GM23248 (cell line): ENCODE results near the gene NRP1. TPM values are rescaled to one million over a fixed set of nuclear protein-coding genes. Genes with fewer than 3 reads are reported as not detected.

Experiments
- DNase-seq: peaks from one replicate; pipeline ENCODE4 v3.0.0-alpha.2; 2015
- H2AFZ ChIP-seq: fragments of 200-600 bp; sonication (generic); 2 replicates; pipeline ENCODE4 v1.6.1; 2016; ENCODE audit warnings: antibody characterized with exemption
- H3F3A ChIP-seq: fragments of 200-600 bp; sonication (generic); 2 replicates; pipeline ENCODE4 v1.6.1; 2016; ENCODE audit warnings: mild to moderate bottlenecking, antibody characterized with exemption, mixed run types; ENCODE audit not compliant: insufficient read depth
- H3K27ac ChIP-seq: fragments of 200-600 bp; sonication (generic); 2 replicates; pipeline ENCODE4 v1.5.1; 2016; ENCODE audit warnings: mild to moderate bottlenecking
- H3K27me3 ChIP-seq: fragments of 200-600 bp; sonication (generic); replicated peaks from 2 replicates; pipeline ENCODE4 v1.6.1; 2016; ENCODE audit warnings: mild to moderate bottlenecking; ENCODE audit not compliant: insufficient read depth
- H3K36me3 ChIP-seq: fragments of 200-600 bp; sonication (generic); 2 replicates; pipeline ENCODE4 v1.6.1; 2016; ENCODE audit warnings: low read depth, mild to moderate bottlenecking
- H3K4me1 ChIP-seq: fragments of 200-600 bp; sonication (generic); 2 replicates; pipeline ENCODE4 v1.6.1; 2016; ENCODE audit warnings: mild to moderate bottlenecking; ENCODE audit not compliant: insufficient read depth
- H3K4me2 ChIP-seq: fragments of 200-600 bp; sonication (generic); one replicate; pipeline ENCODE4 v1.6.1; 2016; ENCODE audit warnings: mild to moderate bottlenecking; ENCODE audit not compliant: unreplicated experiment
- H3K4me3 ChIP-seq: fragments of 200-600 bp; sonication (generic); 2 replicates; pipeline ENCODE4 v1.5.1; 2016; ENCODE audit warnings: mild to moderate bottlenecking
- H3K79me2 ChIP-seq: fragments of 200-600 bp; sonication (generic); 2 replicates; pipeline ENCODE4 v1.6.1; 2016; ENCODE audit warnings: mild to moderate bottlenecking; ENCODE audit not compliant: insufficient read depth
- H3K9ac ChIP-seq: fragments of 200-600 bp; sonication (generic); 2 replicates; pipeline ENCODE4 v1.6.1; 2016; ENCODE audit warnings: mild to moderate bottlenecking
- H3K9me2 ChIP-seq: fragments of 200-600 bp; sonication (generic); 2 replicates; pipeline ENCODE4 v1.6.1; 2016; ENCODE audit warnings: mixed run types, mild to moderate bottlenecking, moderate library complexity; ENCODE audit not compliant: insufficient read depth
- H3K9me3 ChIP-seq: fragments of 200-600 bp; sonication (generic); one replicate; pipeline ENCODE4 v1.6.1; 2017; ENCODE audit warnings: low read depth
- H4K20me1 ChIP-seq: fragments of 200-600 bp; sonication (generic); 2 replicates; pipeline ENCODE4 v1.6.0; 2016; ENCODE audit not compliant: insufficient read depth
- EZH2 ChIP-seq: fragments of 200-600 bp; sonication (generic); IDR thresholded peaks from 2 replicates; pipeline ENCODE4 v1.6.1; 2018; ENCODE audit warnings: antibody characterized with exemption, mild to moderate bottlenecking; ENCODE audit not compliant: insufficient read depth, poor library complexity, severe bottlenecking
- EZH2phosphoT487 ChIP-seq: fragments of 200-600 bp; sonication (generic); IDR thresholded peaks from 2 replicates; pipeline ENCODE4 v1.6.1; 2018; ENCODE audit warnings: antibody characterized with exemption, moderate library complexity, mild to moderate bottlenecking, low read depth; ENCODE audit not compliant: insufficient read depth
- WGBS, 2 experiments: methylation state at CpG; one replicate each; pipeline ENCODE4 v1.1.6; 2015 to 2017; ENCODE audit warnings: low lambda C conversion rate in 2 of 2, low coverage in 1 of 2; ENCODE audit errors: missing lambda C conversion rate in 2 of 2; 5-methylcytosine and 5-hydroxymethylcytosine counted together
- in situ Hi-C: fragments of 300-500 bp; cut with MboI; formaldehyde crosslinking; loops from 2 replicates; pipeline ENCODE4 v1.15.0; 2020
- polyA plus RNA-seq: library from polyadenylated mRNA; unstranded; fragments of >200 nt; fragmentation: Nextera tagmentation; extraction: Ambion mirVana; gene quantifications from 2 replicates; pipeline ENCODE4 v1.2.1, GENCODE V29; 2016
- total RNA-seq: library from RNA; depleted of rRNA; stranded (reverse); fragments of >200 nt; shearing (Covaris generic); gene quantifications from 2 replicates; pipeline ENCODE4 v1.2.3, GENCODE V29; 2014

Gene NRP1
- total and polyA plus RNA-seq, 2 experiments from 2014 or later = 152 to 175 TPM

DNA sequence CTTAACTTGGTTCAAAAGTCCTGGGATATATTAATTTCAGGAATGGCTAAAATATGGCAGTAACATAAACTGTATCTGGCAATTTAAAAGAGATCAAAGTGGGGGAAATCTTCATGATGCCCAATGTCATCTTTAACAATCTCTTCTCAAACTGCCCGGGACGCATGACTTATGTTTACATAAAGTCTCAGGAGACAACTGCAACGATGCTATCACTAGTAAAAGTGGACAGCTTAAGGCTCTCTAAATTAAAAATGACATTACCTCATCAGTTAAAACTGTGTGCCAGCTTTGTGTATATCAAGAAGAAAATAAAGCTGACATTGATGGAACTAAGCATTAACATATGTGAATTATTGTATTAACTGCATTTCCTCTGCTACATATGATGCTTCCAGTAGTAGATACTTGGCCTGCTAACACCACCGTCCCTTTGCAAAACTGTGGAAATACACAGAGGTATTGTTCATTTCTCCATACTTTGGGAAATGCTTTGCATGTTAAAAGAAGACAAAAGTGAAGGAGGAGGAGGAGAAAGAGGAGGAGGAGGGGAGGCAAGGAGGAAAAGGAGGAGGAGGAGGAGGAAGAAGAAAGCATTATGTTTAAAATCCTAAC lies 62.4 kb downstream of the NRP1 start:
- Histone ChIP-seq H3K4me2 (peak overlapping the region; percentile 79), H3K27ac (peak overlapping the region; percentile 99), H3K4me3 (no peak overlapping the region), H3K9ac (peak overlapping the region; percentile 92), H4K20me1 (no peaks in the 10 kb centered on the region), H3K79me2 (peaks cover 93% of the 10 kb centered on the region), H3K27me3 (no peaks in the 10 kb centered on the region), H3K4me1 (peaks cover 48% of the 10 kb centered on the region), H3F3A (peaks cover 69% of the 10 kb centered on the region), H3K36me3 (peaks cover 28% of the 10 kb centered on the region), H3K9me3 (no peaks in the 10 kb centered on the region), H3K9me2 (no peaks in the 10 kb centered on the region), H2AFZ (no peak overlapping the region)
- in situ Hi-C loops = no loop called here
- DNase-seq = peak; percentile 47
- TF ChIP-seq EZH2 = no peak
- TF ChIP-seq EZH2phosphoT487 = no peak
- 55 to 56% methylated on average over 4 of the region's 4 CpGs for WGBS, 2 experiments

DNA sequence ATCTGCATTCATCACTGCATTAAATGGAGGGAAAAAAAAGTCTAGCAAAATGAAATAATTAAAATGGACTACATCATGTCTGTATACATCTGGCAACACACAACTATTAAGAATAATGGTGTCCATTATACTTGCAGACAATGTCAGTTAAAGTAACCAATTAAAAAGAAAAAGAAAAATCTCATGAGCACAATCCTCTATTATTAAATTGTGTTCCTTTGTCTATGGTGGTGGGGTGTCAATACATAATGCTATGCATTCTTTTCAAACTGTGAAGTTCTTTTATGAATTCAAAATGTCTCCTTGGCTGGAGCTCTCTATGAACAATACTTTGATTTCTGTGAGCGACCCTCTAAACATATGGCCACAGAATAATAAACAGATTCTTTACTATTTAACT lies 63.5 kb downstream of the NRP1 start:
- peaks cover 93% of the 10 kb centered on the region for H3K79me2 ChIP-seq
- peaks cover 37% of the 10 kb centered on the region for H3K4me1 ChIP-seq
- in situ Hi-C loops = no loop called here

DNA sequence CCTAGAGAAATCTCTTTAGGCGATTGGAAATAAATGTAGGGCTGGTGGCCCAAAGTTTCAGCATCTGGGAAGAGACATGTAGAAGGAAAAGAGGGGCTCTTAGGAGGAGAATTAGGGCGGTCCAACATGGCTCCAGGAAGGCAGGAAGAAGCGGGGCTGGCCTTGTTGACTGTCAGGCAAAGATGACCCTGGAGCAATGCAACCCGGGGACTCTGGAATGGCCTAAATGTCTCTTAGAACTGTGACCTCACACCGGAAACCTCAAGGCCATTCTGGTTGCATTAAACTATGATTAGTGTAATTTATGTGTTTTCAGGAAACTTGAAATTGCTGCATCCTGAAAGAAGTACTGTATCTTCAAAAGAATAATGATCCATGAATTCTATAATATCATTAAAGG lies 66.8 kb downstream of the NRP1 start:
- Histone ChIP-seq H3K9me2 (no peaks in the 10 kb centered on the region), H3K79me2 (peaks cover 84% of the 10 kb centered on the region), H3K36me3 (peaks cover 41% of the 10 kb centered on the region), H3K4me2 (no peak overlapping the region), H4K20me1 (no peaks in the 10 kb centered on the region), H3F3A (peaks cover 74% of the 10 kb centered on the region), H3K27me3 (no peaks in the 10 kb centered on the region), H3K9ac (no peak overlapping the region), H3K27ac (no peak overlapping the region), H3K4me1 (peaks cover 46% of the 10 kb centered on the region), H3K4me3 (no peak overlapping the region), H3K9me3 (no peaks in the 10 kb centered on the region), H2AFZ (no peak overlapping the region)
- WGBS, 2 experiments = 96 to 99% methylated on average over 5 of the region's 5 CpGs
- in situ Hi-C loops = no loop called here
- no peak for DNase-seq
- TF ChIP-seq EZH2 (no peak), EZH2phosphoT487 (no peak)

More for the DNA sequence above, 63.5 kb downstream of the NRP1 start:
- Histone ChIP-seq H3K9me2 (no peaks in the 10 kb centered on the region), H3K4me2 (no peak overlapping the region), H4K20me1 (no peaks in the 10 kb centered on the region), H3K9me3 (no peaks in the 10 kb centered on the region), H3F3A (peaks cover 66% of the 10 kb centered on the region), H3K9ac (no peak overlapping the region), H3K36me3 (peaks cover 33% of the 10 kb centered on the region), H3K27ac (peak overlapping the region; percentile 99), H2AFZ (no peak overlapping the region), H3K27me3 (no peaks in the 10 kb centered on the region), H3K4me3 (no peak overlapping the region)
- DNase-seq = no peak
- no peak for TF ChIP-seq EZH2
- no peak for TF ChIP-seq EZH2phosphoT487
- 94 to 100% methylated on average over 1 of the region's 1 CpG for WGBS, 2 experiments

DNA sequence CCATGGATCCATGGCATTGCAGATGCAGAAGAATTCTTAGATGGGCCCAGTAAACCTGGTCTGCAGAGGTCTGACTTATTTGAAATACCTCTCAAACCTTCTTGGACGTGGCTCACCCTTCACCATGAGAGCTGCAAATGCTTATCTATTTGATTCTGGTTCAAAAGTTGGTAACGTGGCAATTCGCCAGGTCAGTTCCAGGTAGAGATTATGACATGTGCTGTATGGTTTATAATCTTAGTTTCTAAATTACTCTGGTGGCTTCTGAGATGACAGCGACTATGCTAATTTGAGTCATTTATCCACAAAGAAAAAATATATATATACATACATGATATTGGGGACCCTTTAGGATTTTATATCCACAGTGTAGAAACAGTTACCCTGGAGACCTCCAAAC lies 68.8 kb downstream of the NRP1 start:
- in situ Hi-C loops = no loop called here
- H3K9me3 ChIP-seq = no peaks in the 10 kb centered on the region
- WGBS, 2 experiments = 98 to 100% methylated on average over 4 of the region's 4 CpGs
- peaks cover 32% of the 10 kb centered on the region for H3K4me1 ChIP-seq
- no peak overlapping the region for H2AFZ ChIP-seq
- peaks cover 59% of the 10 kb centered on the region for H3K36me3 ChIP-seq
- H3K27me3 ChIP-seq = no peaks in the 10 kb centered on the region
- H3F3A ChIP-seq = peaks cover 74% of the 10 kb centered on the region
- H3K9ac ChIP-seq = no peak overlapping the region
- TF ChIP-seq EZH2phosphoT487 (no peak), EZH2 (no peak)
- no peak overlapping the region for H3K4me2 ChIP-seq
- no peak for DNase-seq
- no peaks in the 10 kb centered on the region for H4K20me1 ChIP-seq
- peak overlapping the region; percentile 97; the same call in 1 of the 2 replicates for H3K27ac ChIP-seq
- peaks cover 80% of the 10 kb centered on the region for H3K79me2 ChIP-seq
- H3K9me2 ChIP-seq = no peaks in the 10 kb centered on the region
- no peak overlapping the region for H3K4me3 ChIP-seq

DNA sequence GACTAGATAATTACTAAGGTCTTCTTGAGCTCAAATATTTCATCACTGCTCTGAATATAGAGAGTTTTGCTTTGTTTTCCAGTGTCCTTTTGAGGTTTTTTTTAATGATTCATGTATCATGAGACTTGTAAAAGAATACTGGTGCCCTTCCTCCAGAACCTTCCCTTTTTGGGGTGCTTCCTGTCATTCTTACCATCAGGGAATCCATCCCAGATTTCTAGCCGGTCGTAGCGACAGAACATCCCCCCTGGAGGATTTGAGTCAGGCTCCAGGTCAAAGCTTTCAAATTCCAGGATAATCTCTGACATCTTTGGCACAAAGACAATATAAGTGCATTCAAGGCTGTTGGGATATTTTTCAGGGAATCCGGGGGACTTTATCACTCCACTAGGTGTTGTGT lies 71.0 kb downstream of the NRP1 start:
- 8 to 10% methylated on average over 4 of the region's 4 CpGs for WGBS, 2 experiments
- peak; percentile 70 for DNase-seq
- Histone ChIP-seq H3K9me3 (no peaks in the 10 kb centered on the region), H4K20me1 (no peaks in the 10 kb centered on the region), H3K9ac (peak overlapping the region; percentile 76), H3K27ac (peak overlapping the region; percentile 97), H3K4me1 (peaks cover 41% of the 10 kb centered on the region), H3K79me2 (peaks cover 80% of the 10 kb centered on the region), H3K9me2 (no peaks in the 10 kb centered on the region), H3K4me3 (peak overlapping the region; percentile 34), H3K36me3 (peaks cover 51% of the 10 kb centered on the region), H2AFZ (no peak overlapping the region), H3F3A (peaks cover 79% of the 10 kb centered on the region), H3K27me3 (no peaks in the 10 kb centered on the region), H3K4me2 (peak overlapping the region; percentile 68)
- in situ Hi-C loops = no loop called here
- TF ChIP-seq EZH2phosphoT487 (no peak), EZH2 (no peak)
